T-helper 1 cell (primary cell): ENCODE measurements around the gene UGT2B11.
"Not testable (repeated sequence)": the region's sequence is repeated elsewhere in the genome, so short reads cannot be mapped to it uniquely, and the experiment has no call there.

Source experiments
- DNase-seq, 5 donors: peaks; one replicate each; pipeline ENCODE4 v3.0.0-alpha.2; 2012 to 2020
- total RNA-seq, 4 donors: gene quantifications; one replicate each; lab custom pipeline; 2026; lab: John Stamatoyannopoulos, UW

UGT2B11 gene
- total RNA-seq: 0 reads per million in 4 donors

DNA sequence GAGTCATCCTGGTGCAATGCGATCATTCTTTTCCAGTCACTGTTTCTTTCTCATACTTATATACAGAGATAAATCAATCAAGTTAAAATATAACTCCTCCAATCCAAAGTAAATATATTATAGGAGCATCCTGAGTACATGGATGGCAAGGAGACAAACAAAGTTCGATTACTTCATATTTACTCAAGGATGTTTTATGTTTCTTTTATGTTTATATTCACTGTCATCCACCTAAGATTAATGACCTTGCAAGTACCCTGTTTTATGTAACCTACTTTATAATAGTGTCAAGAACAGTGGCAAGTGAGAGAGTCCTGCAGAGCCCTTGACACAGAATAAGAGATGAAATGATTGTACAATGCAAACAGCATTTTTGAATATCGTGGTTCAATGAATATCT lies at the start of gene UGT2B11:
UGT2B11 (minus strand) TSS at position 33 of the 400 bp plus-strand sequence; CDS start at position 7, 26 bp downstream.
- no peak for DNase-seq

DNA sequence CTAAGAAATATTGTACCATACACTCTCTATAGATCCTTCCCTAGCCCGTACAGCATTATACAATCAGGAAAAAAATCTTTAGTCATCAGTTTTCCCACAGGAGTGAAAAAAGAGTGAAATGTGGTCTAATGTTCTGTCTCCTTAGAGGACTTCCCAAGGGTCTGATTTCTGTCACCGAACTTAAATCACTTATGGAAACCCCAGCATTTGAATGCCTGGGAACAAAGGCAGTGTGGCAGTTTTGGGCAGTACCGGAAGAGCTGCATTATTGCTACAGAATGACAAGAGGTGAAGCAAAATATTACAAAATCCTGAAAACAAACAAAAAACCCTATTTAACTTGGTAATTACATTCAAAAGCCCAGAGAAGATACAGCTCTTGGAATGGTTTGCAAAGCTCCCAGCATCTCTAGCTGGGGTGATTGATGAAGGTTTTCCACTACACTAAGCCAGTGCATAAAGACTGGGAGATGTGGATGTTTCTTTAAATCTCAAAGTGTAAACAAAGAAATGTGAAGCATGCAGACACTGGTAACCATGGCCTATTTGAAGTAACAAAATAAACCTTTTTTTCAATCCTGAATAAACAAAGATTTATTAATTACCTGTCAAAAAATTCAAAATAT lies 38.7 kb upstream of the UGT2B11 start:
- DNase-seq: not testable (repeated sequence)

DNA sequence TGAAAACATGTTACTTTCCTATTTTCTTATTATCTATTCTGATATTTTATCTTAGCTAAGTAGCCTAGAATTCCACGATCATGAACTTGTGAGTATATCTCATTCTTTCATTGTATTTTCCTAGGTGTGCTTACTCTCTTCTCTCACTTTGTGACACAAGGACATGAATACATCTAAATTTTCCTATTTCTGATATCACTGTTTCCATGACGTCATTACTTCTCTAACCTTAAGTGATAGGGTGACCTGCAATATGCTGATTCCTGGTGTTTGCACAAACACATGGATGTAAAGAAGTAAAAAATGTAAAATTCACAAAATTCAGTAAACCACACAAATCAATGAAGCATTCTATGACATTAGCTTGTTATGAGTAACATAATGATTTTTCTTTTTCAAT lies 36.3 kb upstream of the UGT2B11 start:
- DNase-seq: not testable (repeated sequence)

DNA sequence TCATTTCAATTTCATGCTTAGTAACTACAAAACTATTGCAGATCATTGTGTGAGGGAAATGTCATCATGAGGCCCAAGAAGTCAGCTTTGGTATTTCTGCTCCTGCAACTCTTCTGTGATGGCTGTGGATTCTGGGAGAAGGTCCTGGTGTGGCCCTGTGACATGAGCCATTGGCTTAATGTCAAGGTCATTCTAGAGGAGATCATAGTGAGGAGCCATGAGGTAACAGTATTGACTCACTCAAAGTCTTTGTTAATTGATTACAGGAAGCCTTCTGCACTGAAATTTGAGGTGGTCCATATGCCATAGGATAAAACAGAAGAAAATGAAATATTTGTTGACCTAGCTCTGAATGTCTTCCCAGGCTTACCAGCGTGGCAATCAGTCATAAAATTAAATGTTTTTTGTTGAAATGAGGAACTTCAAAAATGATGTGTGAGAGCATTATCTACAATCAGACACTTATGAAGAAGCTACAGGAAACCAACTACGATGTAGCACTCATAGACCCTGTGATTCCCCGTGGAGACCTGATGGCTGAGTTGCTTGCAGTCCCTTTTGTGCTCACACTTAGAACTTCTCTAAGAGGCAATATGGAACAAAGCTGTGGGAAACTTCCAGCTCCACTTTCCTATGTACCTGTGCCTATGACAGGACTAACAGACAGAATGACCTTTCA lies 28.2 kb upstream of the UGT2B11 start:
- DNase-seq: not testable (repeated sequence)

DNA sequence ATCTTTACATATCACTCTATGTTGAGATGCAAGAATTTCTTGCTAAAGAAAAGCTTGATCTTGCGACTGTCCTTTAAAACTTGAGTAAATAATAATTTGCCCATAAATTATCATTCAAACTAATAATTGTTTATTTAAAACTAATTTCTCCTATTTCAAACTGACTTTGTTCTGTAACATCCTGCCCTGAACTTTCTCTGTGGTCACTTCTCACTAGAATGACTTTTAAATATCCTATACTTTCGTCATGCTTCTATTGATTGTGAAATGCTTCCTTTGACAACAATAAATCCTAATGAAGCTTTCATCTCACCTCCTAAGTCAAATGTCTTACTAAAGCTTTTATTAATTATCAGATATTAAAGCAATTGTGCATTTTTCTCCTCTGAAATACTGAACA lies 27.2 kb upstream of the UGT2B11 start:
- DNase-seq: not testable (repeated sequence)

DNA sequence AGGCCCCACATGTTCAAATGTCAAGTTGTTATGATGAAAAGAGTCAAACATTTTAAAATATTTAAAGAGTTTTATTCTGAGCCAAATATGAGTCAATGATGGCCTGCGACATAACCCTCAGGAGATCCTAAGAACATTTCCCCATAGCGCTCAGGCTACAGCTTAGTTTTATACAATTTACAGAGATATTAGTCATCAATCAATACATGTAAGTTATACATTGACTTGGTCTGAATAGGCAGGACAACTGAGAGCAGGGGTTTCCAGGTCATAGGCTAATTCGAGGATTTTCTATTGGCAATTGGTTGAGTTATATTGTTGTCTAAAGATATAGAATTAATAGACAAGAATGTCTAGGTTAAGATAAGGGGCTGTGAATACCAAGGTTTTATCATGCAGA lies 26.2 kb upstream of the UGT2B11 start:
- not testable (repeated sequence) for DNase-seq

DNA sequence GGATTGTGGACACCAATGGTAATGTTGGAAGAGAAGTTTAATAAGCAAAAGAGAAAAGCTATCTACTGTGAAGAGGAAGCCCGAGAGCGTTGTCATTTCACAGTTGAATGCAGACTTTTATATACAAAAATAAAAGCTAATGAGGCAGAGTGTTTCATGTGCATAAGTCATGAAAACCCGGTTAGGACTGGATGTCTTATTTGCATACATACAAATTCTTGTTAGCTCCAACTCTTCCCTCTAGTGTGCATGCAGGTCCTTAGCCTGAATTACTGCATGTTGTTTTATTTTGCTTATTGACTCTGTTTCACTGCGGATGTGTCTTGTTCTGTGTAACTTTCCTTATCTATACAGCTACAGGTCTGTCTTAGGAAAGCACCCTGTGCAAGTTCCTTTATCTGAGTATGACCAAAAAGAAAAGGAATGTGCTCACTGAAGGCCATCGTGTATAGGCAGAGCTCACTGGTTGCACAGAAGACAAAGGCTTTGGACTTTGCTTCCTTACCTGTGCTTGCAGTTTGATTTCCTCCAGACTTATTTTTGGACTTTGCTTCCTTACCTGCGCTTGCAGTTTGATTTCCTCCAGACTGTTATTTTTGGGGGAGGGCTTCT lies 25.1 kb upstream of the UGT2B11 start:
- DNase-seq: no peak

DNA sequence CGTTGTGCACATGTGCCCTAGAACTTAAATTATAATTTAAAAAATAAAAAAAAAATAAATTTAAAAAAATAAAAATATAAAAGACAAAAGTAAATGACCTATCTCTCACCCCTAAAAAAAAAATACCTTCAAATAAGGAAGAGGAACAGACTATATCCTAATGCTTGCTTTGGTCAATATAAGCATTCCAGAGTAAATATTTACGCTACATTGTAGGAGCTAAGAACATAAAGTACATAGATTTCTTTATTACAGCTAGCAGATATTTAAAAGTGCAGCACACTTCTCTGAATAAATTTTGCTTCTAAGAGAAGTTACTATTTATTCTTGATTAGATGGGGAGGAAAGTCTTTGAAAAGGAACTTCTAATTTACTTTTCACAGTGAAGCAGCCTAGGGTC lies 24.5 kb upstream of the UGT2B11 start:
- DNase-seq: no peak

DNA sequence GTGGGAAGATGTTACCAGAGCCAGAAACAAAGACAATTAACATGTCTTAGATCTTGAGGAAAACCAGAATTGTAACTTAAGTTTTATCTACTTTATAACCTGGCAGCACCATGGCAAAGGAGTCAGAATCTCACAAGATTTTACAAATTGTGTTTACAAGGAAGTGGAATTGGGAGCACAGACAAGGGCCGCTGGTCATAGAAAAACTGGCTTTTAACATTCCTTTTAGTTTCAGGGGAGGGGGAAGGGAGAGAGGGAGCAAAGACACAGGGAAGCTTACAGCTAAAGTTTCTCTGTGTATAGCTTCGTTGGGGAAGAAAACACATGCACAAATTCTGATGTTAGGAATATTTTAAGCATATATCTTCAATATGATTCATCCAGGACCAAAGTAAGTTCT lies 10.3 kb upstream of the UGT2B11 start:
- no peak for DNase-seq

DNA sequence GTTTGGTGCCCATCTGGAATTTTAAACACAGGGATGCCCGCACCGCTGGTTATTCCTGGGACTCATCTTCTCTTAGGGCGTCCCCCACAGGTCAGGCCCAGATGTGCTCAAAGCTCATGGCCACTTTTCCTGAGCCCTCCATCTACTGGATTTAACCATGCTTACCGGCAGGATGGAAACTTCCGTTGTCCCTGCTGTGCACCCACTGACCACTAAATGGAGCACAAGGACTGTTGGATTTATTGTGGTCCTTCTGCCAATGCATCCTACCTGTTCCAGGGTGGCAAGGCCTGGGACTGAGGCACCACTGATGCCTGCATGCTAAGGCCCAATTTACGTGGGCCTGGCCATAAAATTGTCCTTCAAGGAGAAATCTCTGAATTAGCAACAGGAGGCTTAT lies 8.7 kb upstream of the UGT2B11 start:
- DNase-seq: not testable (repeated sequence)

DNA sequence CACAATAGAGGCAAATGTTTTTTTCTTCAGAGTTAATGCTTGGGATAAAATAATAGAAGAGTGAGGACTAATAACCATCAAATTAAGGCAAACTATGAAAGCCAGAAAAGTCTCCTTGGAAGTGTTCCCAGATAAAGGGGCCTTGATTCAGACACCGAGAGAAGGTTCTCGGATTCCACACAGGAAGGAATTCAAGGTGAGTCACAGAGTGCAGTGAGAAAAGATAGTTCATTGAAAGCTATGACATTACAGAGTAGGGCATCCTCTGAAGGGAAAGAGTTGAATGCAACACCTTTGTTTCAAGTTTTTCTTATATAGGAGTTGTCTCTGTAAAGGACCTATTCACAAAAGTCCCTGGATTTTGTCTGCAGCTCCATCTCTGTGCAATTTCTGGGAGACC lies 3.9 kb upstream of the UGT2B11 start:
- DNase-seq: not testable (repeated sequence)

DNA sequence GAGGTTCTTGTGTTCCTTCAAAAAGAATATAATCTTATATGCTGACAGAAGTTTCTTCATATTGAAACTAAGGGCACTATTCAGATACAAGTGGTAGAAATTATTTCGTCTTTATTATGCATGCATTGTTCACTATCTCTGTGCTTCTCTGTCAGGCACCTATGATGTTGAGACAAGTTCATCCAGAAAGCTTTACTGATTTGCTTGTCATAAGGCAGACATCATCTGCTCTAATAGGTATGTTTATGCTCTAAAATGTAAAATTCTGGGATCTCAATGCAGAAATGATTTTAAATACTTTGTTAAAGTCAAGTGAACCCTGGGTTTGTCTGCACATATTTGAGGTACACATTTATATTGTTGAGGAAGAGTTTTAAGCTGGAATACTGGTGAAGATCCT lies 3.6 kb downstream of the UGT2B11 start:
- no peak for DNase-seq

DNA sequence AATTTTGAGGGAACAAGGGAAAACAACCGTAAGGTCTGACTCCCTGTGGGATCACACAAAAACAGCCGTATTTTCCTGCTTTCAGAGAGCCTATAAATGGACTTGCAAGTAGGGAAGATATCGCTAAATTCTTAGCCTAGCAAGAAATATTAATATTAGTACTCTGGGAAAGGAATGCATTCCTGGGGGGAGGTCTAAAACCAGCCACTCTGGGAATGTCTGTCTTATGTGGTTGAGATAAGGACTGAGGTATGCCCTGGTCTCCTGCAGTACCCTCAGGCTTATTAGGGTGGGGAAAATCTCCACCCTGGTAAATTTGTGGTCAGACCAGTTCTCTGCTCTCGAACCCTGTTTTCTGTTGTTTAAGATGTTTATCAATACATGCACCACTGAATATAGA lies 16.0 kb downstream of the UGT2B11 start:
- DNase-seq: not testable (repeated sequence)

DNA sequence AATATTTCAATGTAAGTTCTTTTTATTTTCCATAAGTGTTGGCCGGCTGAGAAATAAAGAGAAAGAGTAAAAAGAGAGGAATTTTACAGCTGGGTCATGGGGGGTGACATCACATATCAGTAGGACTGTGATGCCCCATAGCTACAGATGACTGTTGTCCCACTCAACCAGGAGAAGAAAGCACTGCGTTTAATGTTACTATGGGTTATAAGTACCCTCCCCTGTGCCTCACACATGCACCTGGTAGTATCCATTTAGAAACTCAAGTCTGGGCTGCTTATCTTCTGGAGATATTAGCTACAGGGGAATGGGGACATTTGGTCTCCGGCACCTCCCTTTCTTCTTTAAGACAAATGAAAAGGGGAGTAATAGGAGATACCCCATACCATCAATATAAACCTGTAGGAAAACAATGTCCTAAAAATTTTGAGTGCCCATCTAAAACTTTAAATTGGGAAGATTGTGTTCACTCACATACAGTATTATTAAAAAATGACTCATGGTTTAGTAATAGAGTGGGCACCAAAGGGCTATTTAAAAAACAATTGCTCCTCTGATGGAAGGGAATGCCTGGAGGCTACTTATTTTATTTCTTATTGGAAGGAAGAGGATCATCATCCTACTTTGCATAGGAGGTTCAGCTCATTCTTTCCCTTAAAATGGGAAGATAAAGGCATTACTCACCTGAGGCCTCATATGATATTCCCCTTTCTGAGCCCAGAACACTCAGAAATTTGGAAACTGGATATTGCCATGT lies 18.2 kb downstream of the UGT2B11 start:
- no peak for DNase-seq

DNA sequence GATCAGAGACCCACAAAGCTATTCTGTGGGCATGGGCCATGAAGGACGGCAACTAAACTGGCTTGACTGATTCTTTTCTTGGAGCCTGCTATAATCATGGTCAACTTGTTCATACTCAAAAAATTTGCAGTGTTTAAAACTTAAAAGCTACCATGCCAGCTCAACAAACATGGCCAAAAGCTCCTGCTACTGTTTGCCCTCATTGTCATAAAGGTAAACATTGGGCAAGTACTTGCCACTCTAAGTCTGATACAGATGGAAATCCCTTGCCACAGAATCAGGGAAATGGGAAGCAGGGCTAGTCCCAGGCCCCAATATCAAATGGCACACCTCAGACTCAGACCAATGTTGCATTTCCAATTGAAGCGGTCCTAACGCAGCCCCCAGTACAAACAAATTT lies 20.4 kb downstream of the UGT2B11 start:
- no peak for DNase-seq

DNA sequence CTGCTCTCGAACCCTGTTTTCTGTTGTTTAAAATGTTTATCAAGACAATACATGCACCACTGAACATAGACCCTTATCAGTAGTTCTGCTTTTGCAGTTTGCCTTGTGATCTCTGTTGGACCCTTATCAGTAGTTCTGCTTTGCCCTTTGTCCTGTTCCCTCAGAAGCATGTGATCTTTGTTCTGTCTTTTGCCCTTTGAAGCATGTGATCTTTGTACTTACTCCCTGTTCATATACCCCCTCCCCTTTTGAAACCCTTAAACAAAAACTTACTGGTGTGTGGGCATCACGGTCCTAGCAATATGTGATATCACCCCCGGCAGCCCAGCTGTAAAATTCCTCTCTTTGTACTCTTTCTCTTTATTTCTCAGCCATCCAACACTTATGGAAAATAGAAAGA lies 22.6 kb downstream of the UGT2B11 start:
- DNase-seq: not testable (repeated sequence)

DNA sequence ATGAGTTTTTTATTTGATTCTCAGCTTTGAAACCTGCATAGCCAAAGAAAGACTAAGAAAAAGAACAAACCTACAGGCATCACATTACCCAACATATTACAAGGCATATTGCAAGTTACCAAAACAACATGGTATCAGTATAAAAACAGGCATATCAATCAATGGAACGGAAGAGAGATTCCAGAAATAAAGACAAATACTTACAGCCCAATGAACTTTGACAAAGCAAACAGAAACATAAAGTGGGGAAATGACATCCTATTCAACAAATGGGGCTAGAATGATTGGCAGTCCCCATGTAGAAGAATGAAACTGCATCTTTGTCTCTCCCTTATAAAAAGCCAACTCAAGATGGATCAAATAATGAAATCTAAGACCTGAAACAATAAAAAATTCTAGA lies 23.9 kb downstream of the UGT2B11 start:
- not testable (repeated sequence) for DNase-seq

DNA sequence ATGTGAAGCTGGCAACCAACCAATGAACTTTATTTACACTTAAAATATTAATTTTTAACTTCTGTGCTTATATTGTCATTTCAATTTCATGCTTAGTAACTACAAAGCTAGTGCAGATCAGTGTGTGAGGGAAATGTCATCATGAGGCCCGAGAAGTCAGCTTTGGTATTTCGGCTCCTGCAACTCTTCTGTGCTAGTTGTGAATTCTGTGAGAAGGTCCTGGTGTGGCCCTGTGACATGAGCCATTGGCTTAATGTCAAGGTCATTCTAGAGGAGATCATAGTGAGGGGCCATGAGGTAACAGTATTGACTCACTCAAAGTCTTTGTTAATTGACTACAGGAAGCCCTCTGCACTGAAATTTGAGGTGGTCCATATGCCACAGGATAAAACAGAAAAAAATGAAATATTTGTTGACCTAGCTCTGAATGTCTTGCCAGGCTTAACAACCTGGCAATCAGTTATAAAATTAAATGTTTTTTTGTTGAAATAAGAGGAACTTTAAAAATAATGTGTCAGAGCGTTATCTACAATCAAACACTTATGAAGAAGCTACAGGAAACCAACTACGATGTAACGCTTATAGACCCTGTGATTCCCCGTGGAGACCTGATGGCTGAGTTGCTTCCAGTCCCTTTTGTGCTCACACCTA lies 32.9 kb downstream of the UGT2B11 start:
- DNase-seq: not testable (repeated sequence)

DNA sequence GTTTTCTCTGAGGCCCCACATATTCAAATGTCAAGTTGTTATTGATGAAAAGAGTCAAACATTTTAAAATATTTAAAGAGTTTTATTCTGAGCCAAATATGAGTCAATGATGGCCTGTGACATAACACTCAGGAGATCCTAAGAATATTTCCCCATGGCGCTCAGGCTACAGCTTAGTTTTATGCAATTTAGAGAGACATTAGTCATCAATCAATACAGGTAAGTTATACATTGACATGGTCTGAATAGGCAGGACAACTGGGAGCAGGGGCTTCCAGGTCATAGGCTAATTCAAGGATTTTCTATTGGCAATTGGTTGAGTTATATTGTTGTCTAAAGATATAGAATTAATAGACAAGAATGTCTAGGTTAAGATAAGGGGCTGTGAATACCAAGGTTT lies 34.7 kb downstream of the UGT2B11 start:
- DNase-seq: not testable (repeated sequence)

DNA sequence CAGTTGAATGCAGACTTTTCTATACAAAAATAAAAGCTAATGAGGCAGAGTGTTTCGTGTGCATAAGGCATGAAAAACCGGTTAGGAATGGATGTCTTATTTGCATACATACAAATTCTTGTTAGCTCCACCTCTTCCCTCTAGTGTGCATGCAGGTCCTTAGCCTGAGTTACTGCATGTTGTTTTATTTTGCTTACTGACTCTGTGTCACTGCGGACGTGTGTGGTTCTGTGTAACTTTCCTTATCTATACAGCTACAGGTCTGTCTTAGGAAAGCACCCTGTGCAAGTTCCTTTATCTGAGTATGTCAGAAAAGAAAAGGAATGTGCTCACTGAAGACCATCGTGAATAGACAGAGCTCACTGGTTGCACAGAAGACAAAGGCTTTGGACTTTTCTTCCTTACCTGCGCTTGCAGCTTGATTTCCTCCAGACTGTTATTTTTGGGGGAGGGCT lies 35.8 kb downstream of the UGT2B11 start:
- DNase-seq: not testable (repeated sequence)

DNA sequence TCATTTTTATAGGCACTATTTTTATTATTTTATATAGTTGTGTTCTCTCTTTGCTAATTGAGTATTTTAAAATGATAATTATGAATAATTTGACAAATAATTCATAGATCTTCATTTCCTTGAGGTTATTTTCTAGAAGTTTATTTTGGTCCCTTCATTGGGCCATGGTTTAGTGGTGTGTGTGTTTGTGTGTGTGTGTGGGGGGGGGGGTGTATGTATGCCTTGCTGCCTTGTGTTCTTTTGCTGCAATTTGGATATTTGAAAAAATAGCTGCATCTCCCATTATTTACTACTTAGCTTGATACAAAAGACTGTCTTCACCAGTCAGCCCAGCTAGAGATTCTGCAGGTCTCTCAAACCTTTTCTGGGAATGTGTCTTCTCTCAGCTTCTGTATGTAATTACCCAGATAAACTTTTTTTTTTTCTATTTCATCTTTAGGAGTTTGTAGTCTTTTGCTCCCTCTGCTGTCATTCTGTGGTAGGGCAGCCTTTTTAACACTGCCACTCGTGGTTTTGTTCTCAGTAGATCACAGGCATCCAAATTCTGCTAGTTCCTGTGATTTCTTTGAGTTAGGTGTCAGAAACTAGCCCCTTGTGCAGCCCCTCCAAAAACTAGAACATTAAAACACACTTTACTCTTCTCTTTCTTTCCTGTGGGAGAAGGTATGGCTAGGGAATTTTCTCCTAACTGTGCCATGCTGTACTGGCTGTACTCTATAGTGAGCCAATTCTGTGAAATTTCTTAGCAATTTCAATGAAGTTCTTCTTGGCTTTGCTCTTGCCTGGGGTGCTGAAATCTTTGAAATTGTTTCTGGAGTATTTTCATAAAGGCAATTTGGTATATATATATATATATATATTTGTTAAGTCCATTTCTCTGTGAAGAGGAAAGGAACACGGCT lies 44.1 kb downstream of the UGT2B11 start:
- DNase-seq: peak in 2 of 5 donors; percentile 2 to 3
